PC-9 (cell line): ENCODE data around the gene HOXA5.

ENCODE experiments used
- CTCF ChIP-seq: fragments of 200-600 bp; sonication (generic); conservative IDR thresholded peaks from 2 replicates; pipeline ENCODE4 v1.6.1; 2017; ENCODE audit warnings: mixed run types, antibody characterized with exemption, mild to moderate bottlenecking, moderate library complexity
- EZH2 ChIP-seq: fragments of 200-600 bp; sonication (generic); IDR thresholded peaks from 2 replicates; pipeline ENCODE4 v1.8.0; 2017; ENCODE audit warnings: antibody characterized with exemption, low read depth

GRCh38 chr7:27101957-27102580, 41.4 kb downstream of the HOXA5 start:
- TF ChIP-seq CTCF (no peak), EZH2 (no peak)
